HUES48 (cell line): ENCODE measurements around the gene CTNNA3.

Source experiments
- H3K27ac ChIP-seq: one replicate; pipeline ENCODE4 v1.7.0; 2013; ENCODE audit warnings: low read depth, low read length, inconsistent platforms
- H3K27me3 ChIP-seq: 2 replicates; pipeline ENCODE4 v1.6.1; 2013; ENCODE audit warnings: mild to moderate bottlenecking, low read length; ENCODE audit not compliant: control insufficient read depth, insufficient read depth
- H3K36me3 ChIP-seq: 2 replicates; pipeline ENCODE4 v1.6.1; 2013; ENCODE audit warnings: low read length; ENCODE audit not compliant: control insufficient read depth, insufficient read depth
- H3K4me1 ChIP-seq: 2 replicates; pipeline ENCODE4 v1.6.1; 2013; ENCODE audit warnings: mild to moderate bottlenecking, low read length; ENCODE audit not compliant: control insufficient read depth, insufficient read depth
- H3K4me3 ChIP-seq: 2 replicates; pipeline ENCODE4 v1.5.1; 2013; ENCODE audit warnings: mild to moderate bottlenecking, low read depth, low read length
- H3K9ac ChIP-seq: 2 replicates; pipeline ENCODE4 v1.6.1; 2013; ENCODE audit warnings: mild to moderate bottlenecking, low read depth, low read length, moderate library complexity
- H3K9me3 ChIP-seq: 2 replicates; pipeline ENCODE4 v1.6.1; 2013; ENCODE audit warnings: low read length; ENCODE audit not compliant: control insufficient read depth, insufficient read depth

CTNNA3 gene

GRCh38 chr10:66283874-66284464 lies 1412.0 kb downstream of the CTNNA3 start:
- no peaks in the 10 kb centered on the region for H3K36me3 ChIP-seq
- no peaks in the 10 kb centered on the region for H3K9me3 ChIP-seq
- H3K9ac ChIP-seq: no peak overlapping the region
- no peak overlapping the region for H3K4me3 ChIP-seq
- H3K27me3 ChIP-seq: no peaks in the 10 kb centered on the region
- H3K27ac ChIP-seq: no peak overlapping the region
- H3K4me1 ChIP-seq: peaks cover 6% of the 10 kb centered on the region

DNA sequence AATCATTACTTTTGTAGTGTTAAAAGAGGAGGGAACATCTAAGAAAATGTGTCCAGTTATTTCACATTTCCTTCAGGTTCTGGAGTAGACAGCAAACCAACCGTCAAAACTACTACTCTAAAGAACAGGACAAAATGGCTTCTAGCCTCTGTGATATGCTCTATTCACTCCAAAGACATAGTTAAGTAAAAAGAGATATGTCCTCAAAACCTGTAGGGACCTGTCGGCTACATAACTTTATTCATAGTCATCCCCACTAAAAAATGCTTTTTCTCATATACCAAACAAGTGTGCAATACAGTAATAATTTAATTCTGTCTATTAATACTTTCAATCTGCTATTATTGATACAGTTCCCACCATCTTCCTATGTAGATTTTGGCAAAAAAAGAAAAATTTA lies 1412.9 kb downstream of the CTNNA3 start:
- H3K4me3 ChIP-seq: no peak overlapping the region
- H3K36me3 ChIP-seq: no peaks in the 10 kb centered on the region
- H3K4me1 ChIP-seq: peaks cover 9% of the 10 kb centered on the region
- no peaks in the 10 kb centered on the region for H3K27me3 ChIP-seq
- no peak overlapping the region for H3K9ac ChIP-seq
- no peak overlapping the region for H3K27ac ChIP-seq
- H3K9me3 ChIP-seq: no peaks in the 10 kb centered on the region

GRCh38 chr10:66281327-66281726 lies 1414.7 kb downstream of the CTNNA3 start:
- Histone ChIP-seq H3K4me1 (peaks cover 9% of the 10 kb centered on the region), H3K9me3 (no peaks in the 10 kb centered on the region), H3K27me3 (no peaks in the 10 kb centered on the region), H3K4me3 (no peak overlapping the region), H3K27ac (no peak overlapping the region), H3K36me3 (no peaks in the 10 kb centered on the region), H3K9ac (no peak overlapping the region)

- H3K9me3 ChIP-seq: no peaks in the 10 kb centered on the region
- no peak overlapping the region for H3K27ac ChIP-seq
- no peaks in the 10 kb centered on the region for H3K36me3 ChIP-seq
- no peak overlapping the region for H3K9ac ChIP-seq
- no peak overlapping the region for H3K4me3 ChIP-seq
- H3K4me1 ChIP-seq: peaks cover 9% of the 10 kb centered on the region
- no peaks in the 10 kb centered on the region for H3K27me3 ChIP-seq
These were observed 1418.5 kb downstream of the CTNNA3 start for GRCh38 chr10:66277481-66277880.

DNA sequence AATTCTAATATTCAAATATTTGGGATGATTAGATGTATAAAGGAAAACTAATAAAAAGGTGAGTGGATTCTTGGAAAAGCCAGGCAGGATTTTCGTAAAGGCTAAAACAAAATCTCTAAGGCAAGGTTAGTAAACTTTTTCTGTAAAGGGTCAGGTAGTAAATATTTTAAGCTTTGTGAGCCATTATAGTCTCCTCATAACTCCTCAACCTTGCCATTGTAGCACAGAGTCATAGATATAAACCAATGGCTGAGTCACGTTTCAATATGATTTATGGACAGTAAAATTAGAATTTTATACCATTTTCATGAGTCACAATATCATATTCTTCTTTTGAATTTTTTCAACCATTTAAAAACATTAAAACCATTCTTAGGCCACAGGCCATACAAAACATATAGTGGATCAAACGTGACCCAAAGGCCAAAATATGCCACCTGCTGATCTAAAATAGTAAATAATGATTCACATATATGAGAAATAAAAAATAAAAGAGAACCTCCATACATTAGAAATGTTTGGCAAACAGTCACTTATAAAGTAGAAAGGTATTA lies 1422.0 kb downstream of the CTNNA3 start:
- no peaks in the 10 kb centered on the region for H3K9me3 ChIP-seq
- H3K9ac ChIP-seq: no peak overlapping the region
- no peaks in the 10 kb centered on the region for H3K27me3 ChIP-seq
- no peaks in the 10 kb centered on the region for H3K36me3 ChIP-seq
- H3K4me1 ChIP-seq: peaks cover 13% of the 10 kb centered on the region
- H3K27ac ChIP-seq: no peak overlapping the region
- H3K4me3 ChIP-seq: no peak overlapping the region

GRCh38 chr10:66265398-66265797 lies 1430.6 kb downstream of the CTNNA3 start:
- Histone ChIP-seq H3K36me3 (no peaks in the 10 kb centered on the region), H3K9me3 (no peaks in the 10 kb centered on the region), H3K27ac (no peak overlapping the region), H3K4me1 (peaks cover 9% of the 10 kb centered on the region), H3K27me3 (no peaks in the 10 kb centered on the region), H3K4me3 (no peak overlapping the region), H3K9ac (no peak overlapping the region)

DNA sequence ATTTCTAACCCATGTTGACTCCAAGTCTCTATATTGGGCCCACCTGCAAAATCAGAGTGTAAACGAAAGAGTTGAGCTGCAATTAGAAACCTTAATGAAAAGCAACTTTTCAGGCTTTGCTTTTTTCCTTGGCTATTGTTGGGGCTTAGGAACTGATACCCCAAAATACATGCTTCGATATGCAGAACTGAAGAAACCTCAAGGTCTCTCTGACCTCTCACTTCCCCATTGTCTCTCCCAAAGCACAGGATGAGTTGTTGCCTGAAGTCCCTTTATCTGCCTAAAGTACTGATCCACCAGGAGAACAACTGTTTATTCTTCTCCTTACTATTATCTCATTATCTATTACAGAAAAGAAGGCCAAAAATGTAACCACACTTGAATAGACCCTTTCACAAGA lies 1436.2 kb downstream of the CTNNA3 start:
- Histone ChIP-seq H3K4me1 (peaks cover 8% of the 10 kb centered on the region; the same call in 1 of the 2 replicates), H3K36me3 (no peaks in the 10 kb centered on the region), H3K27ac (no peak overlapping the region), H3K27me3 (no peaks in the 10 kb centered on the region), H3K9me3 (no peaks in the 10 kb centered on the region), H3K9ac (no peak overlapping the region), H3K4me3 (no peak overlapping the region)

- Histone ChIP-seq H3K27me3 (no peaks in the 10 kb centered on the region), H3K4me1 (peaks cover 8% of the 10 kb centered on the region; the same call in 1 of the 2 replicates), H3K4me3 (no peak overlapping the region), H3K9me3 (no peaks in the 10 kb centered on the region), H3K9ac (no peak overlapping the region), H3K36me3 (no peaks in the 10 kb centered on the region), H3K27ac (no peak overlapping the region)
These were observed 1437.3 kb downstream of the CTNNA3 start for GRCh38 chr10:66258693-66259092.

DNA sequence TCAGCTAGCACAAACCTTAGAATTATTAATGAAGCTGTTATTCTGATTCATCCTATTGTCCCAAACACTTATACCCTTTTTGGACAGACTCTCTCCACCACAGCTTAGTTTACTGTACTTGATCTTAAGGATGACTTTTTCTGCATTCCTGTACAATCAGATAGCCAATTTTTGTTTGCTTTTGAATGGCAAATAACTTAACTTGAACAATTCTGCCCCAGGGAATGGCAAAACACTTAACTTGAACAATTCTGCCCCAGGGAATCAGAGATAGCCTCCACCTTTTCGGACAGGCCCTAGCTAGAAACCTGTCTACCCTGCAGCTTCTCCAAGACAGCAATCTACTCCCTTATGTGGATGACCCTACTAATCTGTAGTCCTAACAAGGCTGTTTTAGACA lies 1438.2 kb downstream of the CTNNA3 start:
- H3K4me3 ChIP-seq: no peak overlapping the region
- peaks cover 8% of the 10 kb centered on the region; the same call in 1 of the 2 replicates for H3K4me1 ChIP-seq
- H3K36me3 ChIP-seq: no peaks in the 10 kb centered on the region
- H3K27me3 ChIP-seq: no peaks in the 10 kb centered on the region
- no peaks in the 10 kb centered on the region for H3K9me3 ChIP-seq
- H3K27ac ChIP-seq: no peak overlapping the region
- no peak overlapping the region for H3K9ac ChIP-seq

GRCh38 chr10:66252986-66253385 lies 1443.0 kb downstream of the CTNNA3 start:
- H3K36me3 ChIP-seq: no peaks in the 10 kb centered on the region
- H3K9ac ChIP-seq: no peak overlapping the region
- H3K27me3 ChIP-seq: no peaks in the 10 kb centered on the region
- no peak overlapping the region for H3K4me3 ChIP-seq
- no peaks in the 10 kb centered on the region for H3K4me1 ChIP-seq
- H3K9me3 ChIP-seq: no peaks in the 10 kb centered on the region
- no peak overlapping the region for H3K27ac ChIP-seq

- H3K36me3 ChIP-seq: no peaks in the 10 kb centered on the region
- no peak overlapping the region for H3K27ac ChIP-seq
- H3K27me3 ChIP-seq: no peaks in the 10 kb centered on the region
- H3K4me3 ChIP-seq: no peak overlapping the region
- H3K4me1 ChIP-seq: peaks cover 17% of the 10 kb centered on the region
- no peak overlapping the region for H3K9ac ChIP-seq
- H3K9me3 ChIP-seq: no peaks in the 10 kb centered on the region; the same call in 1 of the 2 replicates
These were observed 1449.8 kb downstream of the CTNNA3 start for GRCh38 chr10:66246177-66246576.
